ENCODE results near the gene LRRC3.

- TF ChIP-seq CTCF (IDR thresholded peaks at IDR 0.05; ENCODE audit: low read depth, low read length, missing input control) (no peak), REST (IDR thresholded peaks at IDR 0.05) (no peak), TAF1 (conservative IDR thresholded peaks at IDR 0.05) (no peak), FOXA1 (IDR thresholded peaks at IDR 0.05) (no peak), ATF3 (IDR thresholded peaks at IDR 0.05) (no peak), YY1 (IDR thresholded peaks at IDR 0.05) (no peak), RAD21 (IDR thresholded peaks at IDR 0.05) (no peak), MAX (IDR thresholded peaks at IDR 0.05) (no peak), GABPA (IDR thresholded peaks at IDR 0.05 in 1 of 2, conservative IDR thresholded peaks at IDR 0.05 in 1 of 2) (no peak), FOXA2 (IDR thresholded peaks at IDR 0.05) (no peak), EGR1 (IDR thresholded peaks at IDR 0.05; ENCODE audit: low read depth in 2 of 2) (no peak), SP1 (IDR thresholded peaks at IDR 0.05) (no peak)
Observed at GRCh38 chr21:44503901-44504399, 48.6 kb downstream of the LRRC3 start.
